Mucosa of stomach (tissue), 1 donor: ENCODE measurements around the gene MEP1A.
"Not testable (repeated sequence)": the region's sequence is repeated elsewhere in the genome, so short reads cannot be mapped to it uniquely, and the experiment has no call there.

Experiments
- H3K27me3 ChIP-seq: one replicate; pipeline ENCODE4 v1.7.0; 2013; ENCODE audit warnings: mild to moderate bottlenecking, low read length; ENCODE audit not compliant: control insufficient read depth, insufficient read depth
- H3K36me3 ChIP-seq: one replicate; pipeline ENCODE4 v1.7.0; 2013; ENCODE audit warnings: low read length; ENCODE audit not compliant: control insufficient read depth, insufficient read depth
- H3K4me1 ChIP-seq: one replicate; pipeline ENCODE4 v1.7.0; 2013; ENCODE audit warnings: mild to moderate bottlenecking, low read length; ENCODE audit not compliant: control insufficient read depth, insufficient read depth
- H3K4me3 ChIP-seq: one replicate; pipeline ENCODE4 v1.7.0; 2013; ENCODE audit warnings: low read length
- H3K9ac ChIP-seq: one replicate; pipeline ENCODE4 v1.7.0; 2013; ENCODE audit warnings: mild to moderate bottlenecking, low read length, moderate library complexity
- H3K9me3 ChIP-seq: one replicate; pipeline ENCODE4 v1.7.0; 2013; ENCODE audit warnings: mild to moderate bottlenecking, low read length, moderate library complexity; ENCODE audit not compliant: control insufficient read depth
- donor health status: Pancreatic carcinoma.

The MEP1A gene, protein sequence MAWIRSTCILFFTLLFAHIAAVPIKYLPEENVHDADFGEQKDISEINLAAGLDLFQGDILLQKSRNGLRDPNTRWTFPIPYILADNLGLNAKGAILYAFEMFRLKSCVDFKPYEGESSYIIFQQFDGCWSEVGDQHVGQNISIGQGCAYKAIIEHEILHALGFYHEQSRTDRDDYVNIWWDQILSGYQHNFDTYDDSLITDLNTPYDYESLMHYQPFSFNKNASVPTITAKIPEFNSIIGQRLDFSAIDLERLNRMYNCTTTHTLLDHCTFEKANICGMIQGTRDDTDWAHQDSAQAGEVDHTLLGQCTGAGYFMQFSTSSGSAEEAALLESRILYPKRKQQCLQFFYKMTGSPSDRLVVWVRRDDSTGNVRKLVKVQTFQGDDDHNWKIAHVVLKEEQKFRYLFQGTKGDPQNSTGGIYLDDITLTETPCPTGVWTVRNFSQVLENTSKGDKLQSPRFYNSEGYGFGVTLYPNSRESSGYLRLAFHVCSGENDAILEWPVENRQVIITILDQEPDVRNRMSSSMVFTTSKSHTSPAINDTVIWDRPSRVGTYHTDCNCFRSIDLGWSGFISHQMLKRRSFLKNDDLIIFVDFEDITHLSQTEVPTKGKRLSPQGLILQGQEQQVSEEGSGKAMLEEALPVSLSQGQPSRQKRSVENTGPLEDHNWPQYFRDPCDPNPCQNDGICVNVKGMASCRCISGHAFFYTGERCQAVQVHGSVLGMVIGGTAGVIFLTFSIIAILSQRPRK

DNA sequence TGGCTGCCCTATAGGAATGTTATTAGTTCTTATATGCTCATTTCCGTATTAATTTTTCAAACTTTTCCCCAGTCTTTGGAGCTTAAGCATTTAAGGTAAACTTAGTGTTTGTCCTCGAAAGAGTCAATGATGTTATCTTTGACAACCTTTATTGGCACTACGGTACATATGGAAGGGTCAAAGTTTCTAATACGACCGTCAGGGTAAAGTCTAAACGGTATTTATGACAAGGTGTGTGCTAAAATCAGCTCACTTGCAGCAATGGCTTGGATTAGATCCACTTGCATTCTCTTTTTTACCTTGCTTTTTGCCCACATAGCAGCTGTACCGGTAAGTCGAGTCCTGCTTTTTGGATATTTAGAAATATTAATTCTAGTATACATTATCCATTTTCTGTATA, at the start of gene MEP1A:
Gene MEP1A (plus strand): TSS at position 252 of the 400 bp plus-strand sequence. CDS start 10 bp downstream, at position 262.
- Histone ChIP-seq H3K9me3 (no peaks in the 10 kb centered on the region), H3K27me3 (no peaks in the 10 kb centered on the region), H3K9ac (no peak within 1 kb of the TSS), H3K4me3 (no peak within 1 kb of the TSS), H3K4me1 (peaks cover 8% of the 10 kb centered on the region), H3K36me3 (no peaks in the 10 kb centered on the region)

DNA sequence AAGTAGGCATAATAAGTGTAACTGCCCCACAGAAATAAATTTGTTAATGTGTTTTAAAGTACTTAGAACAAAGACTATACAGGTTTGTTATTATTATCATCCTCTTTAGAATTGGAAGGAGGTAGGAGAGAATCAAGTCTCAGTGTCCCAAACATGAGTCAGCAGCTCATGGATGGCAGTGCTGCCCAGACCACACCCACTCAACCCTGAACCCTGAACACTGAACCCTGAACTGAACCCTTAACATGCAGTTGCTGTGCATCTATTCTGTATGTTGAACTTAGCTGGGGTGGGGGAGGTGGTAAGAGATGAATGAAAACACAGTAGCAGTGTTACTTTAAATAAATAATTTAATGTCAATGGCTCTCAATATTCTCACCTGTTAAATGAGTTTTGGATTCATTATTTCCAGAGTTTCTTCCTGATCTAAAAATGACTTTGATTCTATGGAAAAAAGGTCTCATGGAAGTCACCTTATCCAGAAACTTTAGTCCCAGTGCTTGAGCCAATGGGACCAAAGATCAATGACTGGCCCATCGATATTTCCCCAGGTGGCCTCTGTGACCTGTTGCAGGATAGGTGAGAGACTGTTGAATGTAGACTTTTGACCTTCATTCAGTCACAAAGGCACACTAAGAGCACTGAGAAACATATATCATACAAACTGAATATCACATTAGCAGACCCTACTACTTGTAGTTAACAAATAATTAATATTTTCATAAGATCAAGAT, 49.6 kb upstream of the MEP1A start:
- Histone ChIP-seq H3K9ac (no peak overlapping the region), H3K4me3 (no peak overlapping the region), H3K4me1 (no peaks in the 10 kb centered on the region), H3K9me3 (no peaks in the 10 kb centered on the region), H3K36me3 (no peaks in the 10 kb centered on the region), H3K27me3 (peaks cover 2% of the 10 kb centered on the region)

DNA sequence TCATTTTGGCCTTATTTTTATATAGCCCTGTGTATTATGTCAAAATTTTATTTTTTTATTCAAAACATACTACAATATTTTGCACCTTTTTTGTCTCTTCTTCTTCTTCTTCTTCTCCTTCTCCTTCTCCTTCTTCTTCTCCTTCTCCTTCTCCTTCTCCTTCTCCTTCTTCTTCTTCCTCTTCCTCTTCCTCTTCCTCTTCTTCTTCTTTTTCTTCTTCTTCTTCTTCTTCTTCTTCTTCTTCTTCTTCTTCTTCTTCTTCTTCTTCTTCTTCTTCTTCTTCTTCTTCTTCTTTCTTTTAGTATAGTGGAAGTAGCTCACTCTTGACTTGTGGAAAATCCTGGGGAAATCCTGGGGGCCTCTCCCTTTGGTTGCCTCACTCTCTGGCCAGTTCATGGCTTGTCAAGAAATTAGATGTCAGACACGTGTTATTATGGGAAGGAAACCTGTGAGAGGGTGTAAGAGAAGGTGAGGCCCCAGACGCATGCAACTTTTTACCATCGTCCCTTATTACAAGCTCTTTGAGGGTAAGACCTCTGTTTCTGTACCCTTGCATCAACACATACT, 48.9 kb upstream of the MEP1A start:
- not testable (repeated sequence) for H3K4me3 ChIP-seq, H3K9ac ChIP-seq, H3K9me3 ChIP-seq, H3K27me3 ChIP-seq, H3K4me1 ChIP-seq, H3K36me3 ChIP-seq

GRCh38 chr6:46745973-46746372, 47.2 kb upstream of the MEP1A start:
- peaks cover 7% of the 10 kb centered on the region for H3K27me3 ChIP-seq
- H3K4me1 ChIP-seq, result no peaks in the 10 kb centered on the region
- no peak overlapping the region for H3K9ac ChIP-seq
- H3K4me3 ChIP-seq, result no peak overlapping the region
- H3K9me3 ChIP-seq, result no peaks in the 10 kb centered on the region
- H3K36me3 ChIP-seq, result no peaks in the 10 kb centered on the region

DNA sequence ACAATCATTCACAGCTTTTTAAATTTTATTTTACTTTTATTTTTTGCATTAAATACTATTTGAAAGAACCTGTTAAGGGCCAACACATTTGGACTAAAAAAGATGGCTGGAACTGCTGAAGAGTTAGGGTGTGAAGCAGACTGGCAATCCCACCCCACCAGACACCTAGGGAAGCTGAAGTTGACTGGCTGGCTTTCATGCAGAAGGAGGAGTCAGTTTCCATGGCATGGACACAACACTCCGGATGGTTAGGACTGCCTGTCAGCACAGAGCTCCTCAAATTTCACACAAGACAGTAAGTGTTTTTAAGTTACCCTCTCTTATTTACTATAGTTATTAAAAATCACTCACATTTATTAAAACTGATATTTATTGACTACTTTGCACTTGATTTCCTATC, 46.5 kb upstream of the MEP1A start, which contains the start of gene ANKRD66:
Gene ANKRD66 (plus strand): TSS at position 238 of the 400 bp plus-strand sequence. CDS start 5,016 bp downstream, outside the sequence.
- H3K27me3 ChIP-seq, result peaks cover 7% of the 10 kb centered on the region
- H3K9ac ChIP-seq, result no peak within 1 kb of the TSS
- no peak within 1 kb of the TSS for H3K4me3 ChIP-seq
- H3K9me3 ChIP-seq, result no peaks in the 10 kb centered on the region
- no peaks in the 10 kb centered on the region for H3K4me1 ChIP-seq
- H3K36me3 ChIP-seq, result no peaks in the 10 kb centered on the region

GRCh38 chr6:46748940-46749503, 44.2 kb upstream of the MEP1A start:
- Histone ChIP-seq H3K36me3 (no peaks in the 10 kb centered on the region), H3K4me1 (no peaks in the 10 kb centered on the region), H3K27me3 (peaks cover 7% of the 10 kb centered on the region), H3K4me3 (no peak overlapping the region), H3K9ac (no peak overlapping the region), H3K9me3 (no peaks in the 10 kb centered on the region)

GRCh38 chr6:46749731-46750130, 43.5 kb upstream of the MEP1A start:
- H3K36me3 ChIP-seq, result no peaks in the 10 kb centered on the region
- no peak overlapping the region for H3K9ac ChIP-seq
- H3K27me3 ChIP-seq, result peaks cover 7% of the 10 kb centered on the region
- H3K9me3 ChIP-seq, result no peaks in the 10 kb centered on the region
- H3K4me3 ChIP-seq, result no peak overlapping the region
- H3K4me1 ChIP-seq, result no peaks in the 10 kb centered on the region

DNA sequence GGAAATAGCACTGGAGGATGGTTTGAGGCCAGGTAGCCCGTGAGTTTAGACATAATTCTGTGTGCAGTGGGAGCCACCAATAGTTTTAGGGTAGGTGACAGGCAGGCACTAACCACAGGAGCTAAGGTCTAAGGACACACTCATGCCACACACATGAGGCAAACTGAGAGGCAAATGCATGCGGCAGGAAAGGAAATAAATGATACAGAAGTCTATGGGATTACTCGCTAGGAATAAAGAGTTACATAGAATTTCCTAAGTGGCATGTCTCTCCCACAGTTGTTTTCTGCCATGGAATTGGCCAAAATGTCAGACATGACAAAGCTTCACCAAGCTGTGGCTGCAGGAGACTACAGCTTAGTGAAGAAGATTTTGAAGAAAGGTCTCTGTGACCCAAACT, 41.5 kb upstream of the MEP1A start:
- Histone ChIP-seq H3K9ac (no peak overlapping the region), H3K4me3 (no peak overlapping the region)

DNA sequence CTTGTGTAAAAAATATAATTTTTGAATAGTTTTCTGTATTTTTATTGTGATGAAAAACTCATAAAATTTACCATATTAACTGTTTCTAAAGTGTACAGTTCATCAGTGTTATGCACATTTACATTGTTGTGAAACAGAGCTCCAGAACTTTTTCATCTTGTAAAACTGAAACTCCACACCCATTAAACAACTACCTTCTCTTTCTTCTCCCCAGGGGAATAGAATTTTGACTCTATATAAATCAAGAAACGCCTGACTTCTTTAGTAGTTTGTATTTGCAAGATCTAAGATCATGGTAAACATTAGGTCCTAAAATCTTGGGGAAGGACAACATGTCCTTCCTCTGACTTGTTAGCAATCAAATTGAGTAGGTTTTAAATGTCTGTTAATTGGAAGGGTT, 37.3 kb upstream of the MEP1A start:
- no peaks in the 10 kb centered on the region for H3K36me3 ChIP-seq
- H3K27me3 ChIP-seq, result no peaks in the 10 kb centered on the region
- no peak overlapping the region for H3K4me3 ChIP-seq
- H3K4me1 ChIP-seq, result no peaks in the 10 kb centered on the region
- H3K9ac ChIP-seq, result no peak overlapping the region
- no peaks in the 10 kb centered on the region for H3K9me3 ChIP-seq

More for the DNA sequence above, 41.5 kb upstream of the MEP1A start:
- Histone ChIP-seq H3K9me3 (no peaks in the 10 kb centered on the region), H3K27me3 (peaks cover 7% of the 10 kb centered on the region), H3K36me3 (no peaks in the 10 kb centered on the region), H3K4me1 (no peaks in the 10 kb centered on the region)

- Histone ChIP-seq H3K27me3 (no peaks in the 10 kb centered on the region), H3K9ac (no peak overlapping the region), H3K9me3 (no peaks in the 10 kb centered on the region), H3K36me3 (no peaks in the 10 kb centered on the region), H3K4me1 (no peaks in the 10 kb centered on the region), H3K4me3 (no peak overlapping the region)
These were observed 36.5 kb upstream of the MEP1A start for GRCh38 chr6:46756469-46757213.

DNA sequence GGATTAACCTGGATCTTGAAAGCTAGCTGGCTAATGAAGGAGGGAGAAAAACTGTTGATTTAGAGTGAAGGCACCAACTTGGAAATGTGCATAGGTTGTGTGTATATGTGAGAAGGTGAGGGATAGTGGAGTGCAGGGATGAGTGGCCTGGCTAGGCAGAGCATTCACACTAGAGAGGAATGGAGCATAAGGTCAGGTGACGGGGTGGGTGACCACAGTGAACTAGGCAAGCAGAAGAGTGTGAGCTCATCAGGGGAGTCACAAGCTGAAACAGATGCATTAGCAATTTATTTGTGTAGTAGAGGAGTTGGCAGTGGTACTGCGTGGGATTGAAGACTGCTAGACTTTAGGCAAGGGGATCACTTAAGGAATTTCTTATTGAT, 36.0 kb upstream of the MEP1A start:
- no peaks in the 10 kb centered on the region for H3K27me3 ChIP-seq
- H3K4me3 ChIP-seq, result no peak overlapping the region
- H3K9me3 ChIP-seq, result no peaks in the 10 kb centered on the region
- no peak overlapping the region for H3K9ac ChIP-seq
- H3K36me3 ChIP-seq, result no peaks in the 10 kb centered on the region
- no peaks in the 10 kb centered on the region for H3K4me1 ChIP-seq
